Natural killer cell (primary cell): ENCODE measurements around the gene LAGE3. TPM values are rescaled to one million over a fixed set of nuclear protein-coding genes. Genes with fewer than 3 reads are reported as not detected.
"Not testable (repeated sequence)": the region's sequence is repeated elsewhere in the genome, so short reads cannot be mapped to it uniquely, and the experiment has no call there.

Experiments used
- ATAC-seq, 3 donors: fragments of 150-1000 bp in 2 of 3; fragments of 200-7000 bp in 1 of 3; cut with Tn5 transposase; 1 replicate in 1 of 3; 2 replicates in 2 of 3; pipeline ENCODE4 v1.10.0; 2021; ENCODE audit warnings: mild to moderate bottlenecking in 2 of 3, moderate library complexity in 2 of 3
- DNase-seq, 2 donors: peaks; one replicate each; pipeline versions ENCODE4 v3.0.0 to v3.0.0-alpha.2; 2013 to 2021; ENCODE audit warnings: mixed read lengths in 1 of 2
- H3K27ac ChIP-seq: one replicate; pipeline ENCODE4 v1.5.1; 2013; ENCODE audit warnings: mild to moderate bottlenecking, low read length
- H3K27me3 ChIP-seq: one replicate; pipeline ENCODE4 v1.6.1; 2013; ENCODE audit warnings: low read length; ENCODE audit not compliant: control insufficient read depth, insufficient read depth
- H3K36me3 ChIP-seq: one replicate; pipeline ENCODE4 v1.6.1; 2013; ENCODE audit warnings: low read length; ENCODE audit not compliant: control insufficient read depth, insufficient read depth
- H3K4me1 ChIP-seq: one replicate; pipeline ENCODE4 v1.6.1; 2013; ENCODE audit warnings: low read length; ENCODE audit not compliant: control insufficient read depth, insufficient read depth
- H3K4me3 ChIP-seq: one replicate; pipeline ENCODE4 v1.5.1; 2013; ENCODE audit warnings: low read length
- H3K9me3 ChIP-seq: one replicate; pipeline ENCODE4 v1.6.1; 2013; ENCODE audit warnings: low read length; ENCODE audit not compliant: control insufficient read depth, insufficient read depth
- H3K27ac Mint-ChIP-seq, 2 donors: one replicate each; pipeline ENCODE4 v1.8.0; 2022; ENCODE audit warnings: mild to moderate bottlenecking in 2 of 2, mixed read lengths in 2 of 2, moderate library complexity in 1 of 2
- H3K27me3 Mint-ChIP-seq, 2 donors: one replicate each; pipeline ENCODE4 v1.8.0; 2022; ENCODE audit warnings: low read depth in 2 of 2, mixed read lengths in 2 of 2
- H3K36me3 Mint-ChIP-seq: one replicate; pipeline ENCODE4 v1.8.0; 2022; ENCODE audit warnings: mixed read lengths
- H3K4me1 Mint-ChIP-seq, 2 donors: one replicate each; pipeline ENCODE4 v1.8.0; 2022; ENCODE audit warnings: mixed read lengths in 2 of 2
- H3K4me3 Mint-ChIP-seq: one replicate; pipeline ENCODE4 v1.8.0; 2022; ENCODE audit warnings: mild to moderate bottlenecking, moderate library complexity, mixed read lengths
- H3K9me3 Mint-ChIP-seq, 2 donors: one replicate each; pipeline ENCODE4 v1.8.0; 2022; ENCODE audit warnings: mixed read lengths in 2 of 2
- WGBS: methylation state at CpG from one replicate; pipeline ENCODE4 v1.1.7; 2013; ENCODE audit warnings: missing lambda C conversion rate; ENCODE audit not compliant: insufficient coverage; 5-methylcytosine and 5-hydroxymethylcytosine counted together
- intact Hi-C: fragments of 100-400 bp; cut with micrococcal nuclease; formaldehyde crosslinking; loops from one replicate; pipeline ENCODE4 v1.14.2; 2022
- total RNA-seq, 4 donors: library from RNA; stranded (reverse); fragments of 120-200 nt in 1 of 4; gene quantifications; one replicate each; pipeline versions ENCODE4 v1.2.3 to v1.2.4, GENCODE V29; 2013 to 2022
- TF ChIP-seq, protein P1 (sequence below): fragments of 200-600 bp; IDR thresholded peaks from one replicate; pipeline ENCODE4 v1.8.0; 2022; ENCODE audit warnings: antibody characterized with exemption

Gene LAGE3
- total RNA-seq, 3 donors from 2014 or later (not counting 1 experiment from before 2014, with no cell fraction given) = 10.8 to 12.5 (median 10.9) TPM

GRCh38 chrX:154502989-154503388 is 23.9 kb upstream of the LAGE3 start:
- ATAC-seq = no peak
- WGBS = 83% methylated on average over 3 of the region's 3 CpGs
- Mint-ChIP-seq H3K36me3 (no peaks in the 10 kb centered on the region), H3K4me3 (no peak overlapping the region), H3K9me3 (no peaks in the 10 kb centered on the region), H3K27ac (no peak overlapping the region), H3K4me1 (no peaks in the 10 kb centered on the region), H3K27me3 (no peaks in the 10 kb centered on the region)
- intact Hi-C loops = no loop called here
- H3K27me3 ChIP-seq = no peaks in the 10 kb centered on the region
- peaks cover 3% of the 10 kb centered on the region for H3K36me3 ChIP-seq
- no peak overlapping the region for H3K4me3 ChIP-seq
- TF ChIP-seq, protein P1, sequence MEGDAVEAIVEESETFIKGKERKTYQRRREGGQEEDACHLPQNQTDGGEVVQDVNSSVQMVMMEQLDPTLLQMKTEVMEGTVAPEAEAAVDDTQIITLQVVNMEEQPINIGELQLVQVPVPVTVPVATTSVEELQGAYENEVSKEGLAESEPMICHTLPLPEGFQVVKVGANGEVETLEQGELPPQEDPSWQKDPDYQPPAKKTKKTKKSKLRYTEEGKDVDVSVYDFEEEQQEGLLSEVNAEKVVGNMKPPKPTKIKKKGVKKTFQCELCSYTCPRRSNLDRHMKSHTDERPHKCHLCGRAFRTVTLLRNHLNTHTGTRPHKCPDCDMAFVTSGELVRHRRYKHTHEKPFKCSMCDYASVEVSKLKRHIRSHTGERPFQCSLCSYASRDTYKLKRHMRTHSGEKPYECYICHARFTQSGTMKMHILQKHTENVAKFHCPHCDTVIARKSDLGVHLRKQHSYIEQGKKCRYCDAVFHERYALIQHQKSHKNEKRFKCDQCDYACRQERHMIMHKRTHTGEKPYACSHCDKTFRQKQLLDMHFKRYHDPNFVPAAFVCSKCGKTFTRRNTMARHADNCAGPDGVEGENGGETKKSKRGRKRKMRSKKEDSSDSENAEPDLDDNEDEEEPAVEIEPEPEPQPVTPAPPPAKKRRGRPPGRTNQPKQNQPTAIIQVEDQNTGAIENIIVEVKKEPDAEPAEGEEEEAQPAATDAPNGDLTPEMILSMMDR = no peak
- H3K27ac ChIP-seq = no peak overlapping the region
- no peaks in the 10 kb centered on the region for H3K4me1 ChIP-seq
- DNase-seq = no peak
- H3K9me3 ChIP-seq = no peaks in the 10 kb centered on the region

- no peak overlapping the region for H3K4me3 Mint-ChIP-seq
- 96% methylated on average over 7 of the region's 8 CpGs for WGBS
- ATAC-seq (no peak), DNase-seq (no peak)
- Histone ChIP-seq H3K9me3 (no peaks in the 10 kb centered on the region), H3K4me1 (no peaks in the 10 kb centered on the region), H3K27ac (no peak overlapping the region), H3K27me3 (no peaks in the 10 kb centered on the region), H3K36me3 (peaks cover 3% of the 10 kb centered on the region), H3K4me3 (no peak overlapping the region)
- H3K36me3 Mint-ChIP-seq = no peaks in the 10 kb centered on the region
- TF ChIP-seq, protein P1 = no peak
- no peaks in the 10 kb centered on the region for H3K9me3 Mint-ChIP-seq
- intact Hi-C loops = no loop called here
- no peaks in the 10 kb centered on the region for H3K27me3 Mint-ChIP-seq
- H3K27ac Mint-ChIP-seq = no peak overlapping the region
- no peaks in the 10 kb centered on the region for H3K4me1 Mint-ChIP-seq
Observed at GRCh38 chrX:154502098-154502497, 23.0 kb upstream of the LAGE3 start.

DNA sequence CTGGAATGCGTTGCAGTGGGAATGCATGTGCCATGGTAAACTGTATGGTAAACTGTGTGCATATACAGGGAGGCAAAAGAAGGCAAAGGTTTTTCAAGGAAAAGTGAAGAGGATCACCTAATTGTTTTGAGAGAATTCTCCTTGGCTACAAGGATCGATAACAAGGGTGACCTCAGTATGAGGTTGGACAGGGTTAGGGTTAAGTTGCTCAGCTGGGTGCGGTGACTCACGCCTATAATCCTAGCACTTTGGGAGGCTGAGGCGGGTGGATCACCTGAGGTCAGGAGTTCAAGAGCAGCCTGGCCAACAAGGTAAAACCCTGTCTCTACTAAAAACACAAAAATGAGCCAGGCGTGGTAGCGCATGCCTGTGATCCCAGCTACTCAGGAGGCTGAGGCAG is 22.3 kb upstream of the LAGE3 start:
- ATAC-seq, H3K27ac Mint-ChIP-seq: not testable (repeated sequence)

GRCh38 chrX:154496591-154497137 is 17.6 kb upstream of the LAGE3 start:
- H3K4me1 ChIP-seq, H3K4me3 ChIP-seq, intact Hi-C loops, H3K36me3 ChIP-seq, H3K27ac ChIP-seq, ATAC-seq, H3K27ac Mint-ChIP-seq, H3K27me3 Mint-ChIP-seq, DNase-seq, H3K4me3 Mint-ChIP-seq, H3K4me1 Mint-ChIP-seq, H3K9me3 Mint-ChIP-seq, H3K9me3 ChIP-seq, H3K36me3 Mint-ChIP-seq, H3K27me3 ChIP-seq: not testable (repeated sequence)
- WGBS = 89% methylated on average over 3 of the region's 4 CpGs

More for the DNA sequence above, 22.3 kb upstream of the LAGE3 start:
- H3K9me3 Mint-ChIP-seq, H3K27me3 Mint-ChIP-seq, H3K4me3 ChIP-seq, H3K4me1 Mint-ChIP-seq, H3K4me1 ChIP-seq, H3K9me3 ChIP-seq, H3K27me3 ChIP-seq, H3K36me3 Mint-ChIP-seq, H3K4me3 Mint-ChIP-seq, DNase-seq, H3K27ac ChIP-seq, intact Hi-C loops, H3K36me3 ChIP-seq: not testable (repeated sequence)
- 98% methylated on average over 6 of the region's 7 CpGs for WGBS
